ENCODE data around the gene RNF44. TPM values are rescaled to one million over a fixed set of nuclear protein-coding genes. Genes with fewer than 3 reads are reported as not detected.

Gene RNF44
- total and polyA plus RNA-seq, 2 of the 13 experiments (the other 11 are each of a cell fraction or from before 2014, with no cell fraction given), result 9.2 to 16.8 TPM

DNA sequence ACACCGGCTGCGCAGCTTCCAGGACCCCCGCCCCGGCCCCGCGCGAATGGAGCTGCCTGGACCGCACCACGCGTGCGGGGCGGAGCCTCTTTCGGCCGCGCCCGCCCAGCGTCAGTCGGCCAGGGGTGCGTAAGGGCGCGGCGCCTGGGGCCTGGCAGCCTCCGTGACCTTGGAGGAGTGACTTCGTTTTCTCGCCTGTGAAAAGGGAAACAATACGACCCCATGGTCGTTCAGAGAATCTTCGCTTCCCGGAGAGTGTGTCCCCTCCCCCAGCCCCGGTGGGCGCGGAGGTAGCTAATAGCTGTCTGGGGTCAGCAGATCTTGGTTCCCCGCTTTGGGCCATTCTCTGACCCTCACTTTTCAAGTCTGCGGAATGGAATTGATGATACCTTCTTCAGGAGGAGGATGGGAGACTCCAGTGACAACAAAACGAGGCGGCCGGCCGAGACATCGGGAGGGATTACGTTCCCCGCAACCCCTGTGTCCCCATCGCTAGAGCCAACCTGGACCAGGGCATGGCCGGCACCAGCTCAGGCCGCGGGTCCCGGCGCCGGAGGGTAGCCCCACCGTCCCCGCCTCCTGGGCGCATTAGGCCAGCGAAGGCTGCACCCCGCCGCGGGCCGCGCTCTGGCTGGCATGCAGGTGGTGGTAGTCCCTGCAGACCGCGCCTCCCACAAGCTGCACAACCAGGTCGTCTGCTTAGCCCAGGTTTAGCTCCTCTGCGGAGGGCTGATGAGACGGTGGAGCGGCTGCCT, 6.4 kb upstream of the RNF44 start (continued):
- TF ChIP-seq, protein P1, sequence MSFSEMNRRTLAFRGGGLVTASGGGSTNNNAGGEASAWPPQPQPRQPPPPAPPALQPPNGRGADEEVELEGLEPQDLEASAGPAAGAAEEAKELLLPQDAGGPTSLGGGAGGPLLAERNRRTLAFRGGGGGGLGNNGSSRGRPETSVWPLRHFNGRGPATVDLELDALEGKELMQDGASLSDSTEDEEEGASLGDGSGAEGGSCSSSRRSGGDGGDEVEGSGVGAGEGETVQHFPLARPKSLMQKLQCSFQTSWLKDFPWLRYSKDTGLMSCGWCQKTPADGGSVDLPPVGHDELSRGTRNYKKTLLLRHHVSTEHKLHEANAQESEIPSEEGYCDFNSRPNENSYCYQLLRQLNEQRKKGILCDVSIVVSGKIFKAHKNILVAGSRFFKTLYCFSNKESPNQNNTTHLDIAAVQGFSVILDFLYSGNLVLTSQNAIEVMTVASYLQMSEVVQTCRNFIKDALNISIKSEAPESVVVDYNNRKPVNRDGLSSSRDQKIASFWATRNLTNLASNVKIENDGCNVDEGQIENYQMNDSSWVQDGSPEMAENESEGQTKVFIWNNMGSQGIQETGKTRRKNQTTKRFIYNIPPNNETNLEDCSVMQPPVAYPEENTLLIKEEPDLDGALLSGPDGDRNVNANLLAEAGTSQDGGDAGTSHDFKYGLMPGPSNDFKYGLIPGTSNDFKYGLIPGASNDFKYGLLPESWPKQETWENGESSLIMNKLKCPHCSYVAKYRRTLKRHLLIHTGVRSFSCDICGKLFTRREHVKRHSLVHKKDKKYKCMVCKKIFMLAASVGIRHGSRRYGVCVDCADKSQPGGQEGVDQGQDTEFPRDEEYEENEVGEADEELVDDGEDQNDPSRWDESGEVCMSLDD (CRISPR knock-in tag; IDR thresholded peaks at IDR 0.05; ENCODE audit: borderline replicate concordance), result no peak
- peak; percentile 60 for TF ChIP-seq RBFOX2 (IDR thresholded peaks at IDR 0.05; ENCODE audit: low read depth, low read length)
- TF ChIP-seq ZFY (CRISPR knock-in tag; IDR thresholded peaks at IDR 0.05), result no peak; the same call in 1 of the 2 replicates
- no peak for TF ChIP-seq ZNF619 (CRISPR knock-in tag; IDR thresholded peaks at IDR 0.05)
- TF ChIP-seq NFE2L1 (CRISPR knock-in tag; IDR thresholded peaks at IDR 0.05; ENCODE audit: borderline replicate concordance), result no peak
- TF ChIP-seq, protein P2, sequence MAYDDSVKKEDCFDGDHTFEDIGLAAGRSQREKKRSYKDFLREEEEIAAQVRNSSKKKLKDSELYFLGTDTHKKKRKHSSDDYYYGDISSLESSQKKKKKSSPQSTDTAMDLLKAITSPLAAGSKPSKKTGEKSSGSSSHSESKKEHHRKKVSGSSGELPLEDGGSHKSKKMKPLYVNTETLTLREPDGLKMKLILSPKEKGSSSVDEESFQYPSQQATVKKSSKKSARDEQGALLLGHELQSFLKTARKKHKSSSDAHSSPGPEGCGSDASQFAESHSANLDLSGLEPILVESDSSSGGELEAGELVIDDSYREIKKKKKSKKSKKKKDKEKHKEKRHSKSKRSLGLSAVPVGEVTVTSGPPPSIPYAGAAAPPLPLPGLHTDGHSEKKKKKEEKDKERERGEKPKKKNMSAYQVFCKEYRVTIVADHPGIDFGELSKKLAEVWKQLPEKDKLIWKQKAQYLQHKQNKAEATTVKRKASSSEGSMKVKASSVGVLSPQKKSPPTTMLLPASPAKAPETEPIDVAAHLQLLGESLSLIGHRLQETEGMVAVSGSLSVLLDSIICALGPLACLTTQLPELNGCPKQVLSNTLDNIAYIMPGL (CRISPR knock-in tag; IDR thresholded peaks at IDR 0.05; ENCODE audit: borderline replicate concordance in 1 of 2, low read depth in 1 of 2), result peak in 1 of 2 experiments; percentile 42; a peak in 1 of 4 replicates
- TF ChIP-seq, protein P3, sequence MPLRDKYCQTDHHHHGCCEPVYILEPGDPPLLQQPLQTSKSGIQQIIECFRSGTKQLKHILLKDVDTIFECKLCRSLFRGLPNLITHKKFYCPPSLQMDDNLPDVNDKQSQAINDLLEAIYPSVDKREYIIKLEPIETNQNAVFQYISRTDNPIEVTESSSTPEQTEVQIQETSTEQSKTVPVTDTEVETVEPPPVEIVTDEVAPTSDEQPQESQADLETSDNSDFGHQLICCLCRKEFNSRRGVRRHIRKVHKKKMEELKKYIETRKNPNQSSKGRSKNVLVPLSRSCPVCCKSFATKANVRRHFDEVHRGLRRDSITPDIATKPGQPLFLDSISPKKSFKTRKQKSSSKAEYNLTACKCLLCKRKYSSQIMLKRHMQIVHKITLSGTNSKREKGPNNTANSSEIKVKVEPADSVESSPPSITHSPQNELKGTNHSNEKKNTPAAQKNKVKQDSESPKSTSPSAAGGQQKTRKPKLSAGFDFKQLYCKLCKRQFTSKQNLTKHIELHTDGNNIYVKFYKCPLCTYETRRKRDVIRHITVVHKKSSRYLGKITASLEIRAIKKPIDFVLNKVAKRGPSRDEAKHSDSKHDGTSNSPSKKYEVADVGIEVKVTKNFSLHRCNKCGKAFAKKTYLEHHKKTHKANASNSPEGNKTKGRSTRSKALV (CRISPR knock-in tag; IDR thresholded peaks at IDR 0.05), result 0 out of 2 replicates have a peak, but pooled peaks have one; percentile 42
- TF ChIP-seq, protein P4, sequence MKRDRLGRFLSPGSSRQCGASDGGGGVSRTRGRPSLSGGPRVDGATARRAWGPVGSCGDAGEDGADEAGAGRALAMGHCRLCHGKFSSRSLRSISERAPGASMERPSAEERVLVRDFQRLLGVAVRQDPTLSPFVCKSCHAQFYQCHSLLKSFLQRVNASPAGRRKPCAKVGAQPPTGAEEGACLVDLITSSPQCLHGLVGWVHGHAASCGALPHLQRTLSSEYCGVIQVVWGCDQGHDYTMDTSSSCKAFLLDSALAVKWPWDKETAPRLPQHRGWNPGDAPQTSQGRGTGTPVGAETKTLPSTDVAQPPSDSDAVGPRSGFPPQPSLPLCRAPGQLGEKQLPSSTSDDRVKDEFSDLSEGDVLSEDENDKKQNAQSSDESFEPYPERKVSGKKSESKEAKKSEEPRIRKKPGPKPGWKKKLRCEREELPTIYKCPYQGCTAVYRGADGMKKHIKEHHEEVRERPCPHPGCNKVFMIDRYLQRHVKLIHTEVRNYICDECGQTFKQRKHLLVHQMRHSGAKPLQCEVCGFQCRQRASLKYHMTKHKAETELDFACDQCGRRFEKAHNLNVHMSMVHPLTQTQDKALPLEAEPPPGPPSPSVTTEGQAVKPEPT (CRISPR knock-in tag; IDR thresholded peaks at IDR 0.05; ENCODE audit: low read depth), result no peak
- 0 out of 2 replicates have a peak, but pooled peaks have one; percentile 38 for TF ChIP-seq ZNF230 (CRISPR knock-in tag; IDR thresholded peaks at IDR 0.05)
- TF ChIP-seq AGO2 (optimal IDR thresholded peaks at IDR 0.05; ENCODE audit: low read depth, low read length), result peak; percentile 37
- TF ChIP-seq HIVEP1 (CRISPR knock-in tag; IDR thresholded peaks at IDR 0.05), result peak; percentile 30; the same call in 1 of the 2 replicates
- no peak for TF ChIP-seq MAFF (IDR thresholded peaks at IDR 0.05; ENCODE audit: low read depth, low read length)
- TF ChIP-seq, protein P5, sequence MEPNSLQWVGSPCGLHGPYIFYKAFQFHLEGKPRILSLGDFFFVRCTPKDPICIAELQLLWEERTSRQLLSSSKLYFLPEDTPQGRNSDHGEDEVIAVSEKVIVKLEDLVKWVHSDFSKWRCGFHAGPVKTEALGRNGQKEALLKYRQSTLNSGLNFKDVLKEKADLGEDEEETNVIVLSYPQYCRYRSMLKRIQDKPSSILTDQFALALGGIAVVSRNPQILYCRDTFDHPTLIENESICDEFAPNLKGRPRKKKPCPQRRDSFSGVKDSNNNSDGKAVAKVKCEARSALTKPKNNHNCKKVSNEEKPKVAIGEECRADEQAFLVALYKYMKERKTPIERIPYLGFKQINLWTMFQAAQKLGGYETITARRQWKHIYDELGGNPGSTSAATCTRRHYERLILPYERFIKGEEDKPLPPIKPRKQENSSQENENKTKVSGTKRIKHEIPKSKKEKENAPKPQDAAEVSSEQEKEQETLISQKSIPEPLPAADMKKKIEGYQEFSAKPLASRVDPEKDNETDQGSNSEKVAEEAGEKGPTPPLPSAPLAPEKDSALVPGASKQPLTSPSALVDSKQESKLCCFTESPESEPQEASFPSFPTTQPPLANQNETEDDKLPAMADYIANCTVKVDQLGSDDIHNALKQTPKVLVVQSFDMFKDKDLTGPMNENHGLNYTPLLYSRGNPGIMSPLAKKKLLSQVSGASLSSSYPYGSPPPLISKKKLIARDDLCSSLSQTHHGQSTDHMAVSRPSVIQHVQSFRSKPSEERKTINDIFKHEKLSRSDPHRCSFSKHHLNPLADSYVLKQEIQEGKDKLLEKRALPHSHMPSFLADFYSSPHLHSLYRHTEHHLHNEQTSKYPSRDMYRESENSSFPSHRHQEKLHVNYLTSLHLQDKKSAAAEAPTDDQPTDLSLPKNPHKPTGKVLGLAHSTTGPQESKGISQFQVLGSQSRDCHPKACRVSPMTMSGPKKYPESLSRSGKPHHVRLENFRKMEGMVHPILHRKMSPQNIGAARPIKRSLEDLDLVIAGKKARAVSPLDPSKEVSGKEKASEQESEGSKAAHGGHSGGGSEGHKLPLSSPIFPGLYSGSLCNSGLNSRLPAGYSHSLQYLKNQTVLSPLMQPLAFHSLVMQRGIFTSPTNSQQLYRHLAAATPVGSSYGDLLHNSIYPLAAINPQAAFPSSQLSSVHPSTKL (CRISPR knock-in tag; IDR thresholded peaks at IDR 0.05), result peak; percentile 6; the same call in 1 of the 2 replicates
- TF ChIP-seq PHF8 (CRISPR knock-in tag; IDR thresholded peaks at IDR 0.05), result 0 out of 2 replicates have a peak, but pooled peaks have one; percentile 7
- no peak for TF ChIP-seq ZNF205 (CRISPR knock-in tag; IDR thresholded peaks at IDR 0.05)

All from HepG2 (cell line).